ENCODE data around the gene ARX. TPM values are rescaled to one million over a fixed set of nuclear protein-coding genes. Genes with fewer than 3 reads are reported as not detected.

Gene ARX
- not detected for total RNA-seq

DNA sequence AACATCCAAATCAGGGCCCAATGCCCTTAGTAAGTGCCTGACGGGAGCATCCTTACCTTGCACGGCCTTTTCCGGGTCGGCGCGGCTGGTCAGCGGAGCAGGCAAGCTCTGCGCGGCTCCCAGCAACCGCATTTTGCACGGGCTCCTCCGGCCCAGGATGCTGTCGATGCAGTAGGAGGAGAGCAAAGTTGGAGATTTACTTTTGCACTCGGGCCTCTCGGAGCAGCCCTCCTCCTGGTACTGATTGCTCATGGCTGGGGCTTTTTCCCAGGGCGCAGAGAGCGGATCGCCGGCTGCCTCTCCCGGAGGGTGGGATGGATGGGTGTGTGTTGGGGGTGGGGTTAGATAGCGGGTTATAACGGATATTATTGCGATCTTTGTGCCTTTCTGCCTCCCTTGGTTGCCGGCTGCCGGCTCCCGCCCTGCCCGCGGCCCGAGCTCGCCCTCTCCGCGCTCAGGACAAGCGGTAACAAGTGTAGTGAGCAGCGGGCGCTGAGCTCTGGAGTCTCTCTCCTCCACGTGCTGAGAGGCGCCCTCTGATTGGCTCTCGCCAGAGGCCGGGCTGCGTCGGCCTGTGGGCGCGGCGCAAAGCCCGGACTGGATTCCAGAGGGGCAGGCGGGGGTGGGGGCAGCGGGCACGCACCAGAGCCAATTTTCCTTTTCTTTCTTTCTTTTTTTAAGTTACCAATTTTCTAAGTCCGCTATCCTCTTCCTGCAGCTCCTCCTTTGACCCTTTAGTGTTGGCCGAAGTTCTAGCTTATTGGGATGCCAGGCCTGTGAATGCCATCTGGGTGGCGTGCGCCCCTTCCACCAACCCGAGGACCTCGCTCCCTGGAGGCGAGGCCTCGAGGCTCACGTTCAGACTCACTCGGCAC lies at the start of gene ARX:
TSS of gene ARX (minus strand) at position 480 of the 875 bp plus-strand sequence. CDS start at position 252, 228 bp downstream.
- Histone ChIP-seq H3K4me3 (peak within 1 kb of the TSS in 1 of 2 donors; percentile 5), H3K36me3 (no peaks in the 10 kb centered on the region), H3K27me3 (peaks cover 25% of the 10 kb centered on the region), H3K4me1 (peaks cover under 1 to 3% of the 10 kb centered on the region in 2 donors), H3K9me3 (no peaks in the 10 kb centered on the region), H3K27ac (no peak within 1 kb of the TSS)
- intact Hi-C loops (cut with DNase I): no loop called here
- TF ChIP-seq, protein P1, sequence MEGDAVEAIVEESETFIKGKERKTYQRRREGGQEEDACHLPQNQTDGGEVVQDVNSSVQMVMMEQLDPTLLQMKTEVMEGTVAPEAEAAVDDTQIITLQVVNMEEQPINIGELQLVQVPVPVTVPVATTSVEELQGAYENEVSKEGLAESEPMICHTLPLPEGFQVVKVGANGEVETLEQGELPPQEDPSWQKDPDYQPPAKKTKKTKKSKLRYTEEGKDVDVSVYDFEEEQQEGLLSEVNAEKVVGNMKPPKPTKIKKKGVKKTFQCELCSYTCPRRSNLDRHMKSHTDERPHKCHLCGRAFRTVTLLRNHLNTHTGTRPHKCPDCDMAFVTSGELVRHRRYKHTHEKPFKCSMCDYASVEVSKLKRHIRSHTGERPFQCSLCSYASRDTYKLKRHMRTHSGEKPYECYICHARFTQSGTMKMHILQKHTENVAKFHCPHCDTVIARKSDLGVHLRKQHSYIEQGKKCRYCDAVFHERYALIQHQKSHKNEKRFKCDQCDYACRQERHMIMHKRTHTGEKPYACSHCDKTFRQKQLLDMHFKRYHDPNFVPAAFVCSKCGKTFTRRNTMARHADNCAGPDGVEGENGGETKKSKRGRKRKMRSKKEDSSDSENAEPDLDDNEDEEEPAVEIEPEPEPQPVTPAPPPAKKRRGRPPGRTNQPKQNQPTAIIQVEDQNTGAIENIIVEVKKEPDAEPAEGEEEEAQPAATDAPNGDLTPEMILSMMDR (IDR thresholded peaks at IDR 0.05): no peak
- DNase-seq (ENCODE audit: low spot score in 2 of 2): no peak

GRCh38 chrX:25059273-25059672 lies 43.5 kb upstream of the ARX start:
- Histone ChIP-seq H3K27me3 (no peaks in the 10 kb centered on the region), H3K4me1 (no peaks in the 10 kb centered on the region), H3K27ac (no peak overlapping the region), H3K9me3 (no peaks in the 10 kb centered on the region), H3K36me3 (no peaks in the 10 kb centered on the region), H3K4me3 (no peak overlapping the region)
- TF ChIP-seq, protein P1 (IDR thresholded peaks at IDR 0.05): no peak
- intact Hi-C loops (cut with DNase I): no loop called here
- no peak for DNase-seq (ENCODE audit: low spot score in 2 of 2)

GRCh38 chrX:25052798-25053534 lies 37.2 kb upstream of the ARX start:
- Histone ChIP-seq H3K9me3 (no peaks in the 10 kb centered on the region), H3K4me1 (no peaks in the 10 kb centered on the region), H3K27me3 (no peaks in the 10 kb centered on the region), H3K36me3 (no peaks in the 10 kb centered on the region), H3K4me3 (no peak overlapping the region), H3K27ac (no peak overlapping the region)
- TF ChIP-seq, protein P1 (IDR thresholded peaks at IDR 0.05): no peak
- no peak for DNase-seq (ENCODE audit: low spot score in 2 of 2)
- intact Hi-C loops (cut with DNase I): no loop called here

- DNase-seq (ENCODE audit: low spot score in 2 of 2): no peak
- Histone ChIP-seq H3K4me3 (no peak overlapping the region), H3K4me1 (no peaks in the 10 kb centered on the region), H3K9me3 (no peaks in the 10 kb centered on the region), H3K36me3 (no peaks in the 10 kb centered on the region), H3K27ac (no peak overlapping the region), H3K27me3 (no peaks in the 10 kb centered on the region)
- TF ChIP-seq, protein P1 (IDR thresholded peaks at IDR 0.05): no peak
- intact Hi-C loops (cut with DNase I): no loop called here
These were observed 34.2 kb upstream of the ARX start for GRCh38 chrX:25049971-25050370.

GRCh38 chrX:25049357-25049756 lies 33.6 kb upstream of the ARX start:
- Histone ChIP-seq H3K27ac (no peak overlapping the region), H3K9me3 (no peaks in the 10 kb centered on the region), H3K36me3 (no peaks in the 10 kb centered on the region), H3K27me3 (no peaks in the 10 kb centered on the region), H3K4me3 (no peak overlapping the region), H3K4me1 (no peaks in the 10 kb centered on the region)
- DNase-seq (ENCODE audit: low spot score in 2 of 2): no peak
- TF ChIP-seq, protein P1 (IDR thresholded peaks at IDR 0.05): no peak
- intact Hi-C loops (cut with DNase I): no loop called here

Measured in ascending aorta (tissue), 2 donors.